K562 treated with DMSO at 1 percent for 24 hours (cell line): ENCODE measurements around the gene CCZ1B. TPM values are rescaled to one million over a fixed set of nuclear protein-coding genes. Genes with fewer than 3 reads are reported as not detected.

Source experiments
- total RNA-seq: library from RNA; unstranded; fragments of 300-600 nt; gene quantifications from 2 replicates; pipeline ENCODE4 v1.2.3, GENCODE V29; 2022; ENCODE audit warnings: low read depth; ENCODE audit not compliant: insufficient read depth

The CCZ1B gene
- total RNA-seq: 13.5 and 14.0 TPM in 2 replicates

GRCh38 chr7:6826151-6826550, at the start of gene CCZ1B:
TSS of gene CCZ1B (minus strand) at chr7:6826275. CDS start at chr7:6826197, 78 bp downstream.

GRCh38 chr7:6753964-6754363, 72.1 kb downstream of the CCZ1B start, which contains the start of gene RSPH10B2:
TSS of gene RSPH10B2 (plus strand) at chr7:6754103. CDS start at chr7:6757678, 3,575 bp downstream.

Other genes with a start within 250 kb of the CCZ1B start
- 78.9 and 81.2 TPM in 2 replicates for gene ZDHHC4, start 248.8 kb downstream of the CCZ1B start, total RNA-seq
- 57.7 and 59.1 TPM in 2 replicates for gene INTS15, start 236.3 kb downstream of the CCZ1B start, total RNA-seq
- gene ZNF853, start 210.7 kb downstream of the CCZ1B start, total RNA-seq: 0.10 and 0.20 TPM in 2 replicates
- 34.0 and 35.5 TPM in 2 replicates for gene ZNF316, start 189.0 kb downstream of the CCZ1B start, total RNA-seq
- 8.4 and 11.5 TPM in 2 replicates for gene ZNF12, start 119.3 kb downstream of the CCZ1B start, total RNA-seq
- gene RSPH10B2, start 72.2 kb downstream of the CCZ1B start, total RNA-seq: not detected in 2 replicates